TTC549 (cell line): ENCODE data around the gene UBE4B.

Source experiments
- FAIRE-seq: peaks from 2 replicates; lab custom pipeline; 2012; peaks lifted over from hg19 to GRCh38; lab: Jason Lieb, UNC

UBE4B gene

GRCh38 chr1:10117132-10117531, 84.4 kb downstream of the UBE4B start:
- FAIRE-seq = no peak

GRCh38 chr1:10117865-10118264, 85.1 kb downstream of the UBE4B start:
- no peak for FAIRE-seq

- no peak for FAIRE-seq
These were observed 88.9 kb downstream of the UBE4B start for GRCh38 chr1:10121688-10122087.

GRCh38 chr1:10122926-10123325, 90.2 kb downstream of the UBE4B start:
- no peak for FAIRE-seq

- no peak for FAIRE-seq
These were observed 95.5 kb downstream of the UBE4B start for GRCh38 chr1:10128101-10128765.

- no peak for FAIRE-seq
These were observed 99.6 kb downstream of the UBE4B start for GRCh38 chr1:10132316-10132715.

GRCh38 chr1:10132852-10133251, 100.1 kb downstream of the UBE4B start:
- no peak for FAIRE-seq

GRCh38 chr1:10140981-10141380, 108.2 kb downstream of the UBE4B start:
- no peak for FAIRE-seq

GRCh38 chr1:10143961-10144485, 111.3 kb downstream of the UBE4B start:
- no peak for FAIRE-seq

GRCh38 chr1:10146391-10146790, 113.6 kb downstream of the UBE4B start:
- FAIRE-seq = no peak

- no peak for FAIRE-seq
These were observed 116.5 kb downstream of the UBE4B start for GRCh38 chr1:10149231-10149630.

GRCh38 chr1:10152709-10153284, 120.0 kb downstream of the UBE4B start:
- peak; percentile 26 for FAIRE-seq

- FAIRE-seq = no peak
These were observed 122.4 kb downstream of the UBE4B start for GRCh38 chr1:10155087-10155712.

- FAIRE-seq = no peak
These were observed 127.4 kb downstream of the UBE4B start for GRCh38 chr1:10160173-10160572.

GRCh38 chr1:10160907-10161490, 128.2 kb downstream of the UBE4B start:
- no peak for FAIRE-seq

GRCh38 chr1:10161541-10162290, 129.0 kb downstream of the UBE4B start:
- FAIRE-seq = no peak

- FAIRE-seq = no peak
These were observed 136.3 kb downstream of the UBE4B start for GRCh38 chr1:10168912-10169514.

GRCh38 chr1:10170239-10170574, 137.4 kb downstream of the UBE4B start:
- FAIRE-seq = no peak

GRCh38 chr1:10171105-10171767, 138.5 kb downstream of the UBE4B start:
- FAIRE-seq = no peak

GRCh38 chr1:10171995-10172669, 139.4 kb downstream of the UBE4B start:
- no peak for FAIRE-seq

GRCh38 chr1:10173582-10173981, 140.8 kb downstream of the UBE4B start:
- no peak for FAIRE-seq
